Lower leg skin (tissue), 4 donors: ENCODE results near the gene ZNF385C. TPM values are rescaled to one million over a fixed set of nuclear protein-coding genes. Genes with fewer than 3 reads are reported as not detected.
A peak's percentile ranks its signal among the peaks of the same experiment; 100 is the strongest.

Source experiments
- DNase-seq, 2 donors: peaks; one replicate each; pipeline ENCODE4 v3.0.0-alpha.2; 2019; ENCODE audit warnings: low spot score in 2 of 2
- H3K4me3 ChIP-seq: fragments of 200-600 bp; sonication (generic); 2 replicates; pipeline ENCODE4 v1.5.1; 2017; ENCODE audit warnings: mild to moderate bottlenecking, low read depth; ENCODE audit not compliant: poor library complexity, severe bottlenecking
- POLR2A ChIP-seq, 2 donors: fragments of 450-650 bp; IDR thresholded peaks; one replicate each; pipeline ENCODE4 v1.6.1; 2016 to 2017; ENCODE audit warnings: antibody characterized with exemption in 2 of 2, mild to moderate bottlenecking in 1 of 2, moderate library complexity in 1 of 2
- WGBS, 2 donors: methylation state at CpG; one replicate each; pipeline ENCODE4 v1.1.5; 2018; 5-methylcytosine and 5-hydroxymethylcytosine counted together
- intact Hi-C: fragments of 100-400 bp; cut with DNase I; formaldehyde crosslinking; loops from one replicate; pipeline ENCODE4 v1.15.0; 2023; ENCODE audit warnings: low total_unique reads
- total RNA-seq, 4 donors: library from RNA; depleted of rRNA; stranded (reverse); fragments of >200 nt; gene quantifications; one replicate each; pipeline ENCODE4 v1.1.0, GENCODE V29; 2016
- TF ChIP-seq, protein P1 (sequence below), 3 donors: fragments of 450-650 bp; IDR thresholded peaks; one replicate each; pipeline ENCODE4 v1.5.1; 2016; ENCODE audit warnings: antibody characterized with exemption in 3 of 3, mild to moderate bottlenecking in 3 of 3, moderate library complexity in 2 of 3

ZNF385C gene
- total RNA-seq, 4 donors from 2014 or later = 0.29 to 1.3 TPM; not detected in 2

DNA sequence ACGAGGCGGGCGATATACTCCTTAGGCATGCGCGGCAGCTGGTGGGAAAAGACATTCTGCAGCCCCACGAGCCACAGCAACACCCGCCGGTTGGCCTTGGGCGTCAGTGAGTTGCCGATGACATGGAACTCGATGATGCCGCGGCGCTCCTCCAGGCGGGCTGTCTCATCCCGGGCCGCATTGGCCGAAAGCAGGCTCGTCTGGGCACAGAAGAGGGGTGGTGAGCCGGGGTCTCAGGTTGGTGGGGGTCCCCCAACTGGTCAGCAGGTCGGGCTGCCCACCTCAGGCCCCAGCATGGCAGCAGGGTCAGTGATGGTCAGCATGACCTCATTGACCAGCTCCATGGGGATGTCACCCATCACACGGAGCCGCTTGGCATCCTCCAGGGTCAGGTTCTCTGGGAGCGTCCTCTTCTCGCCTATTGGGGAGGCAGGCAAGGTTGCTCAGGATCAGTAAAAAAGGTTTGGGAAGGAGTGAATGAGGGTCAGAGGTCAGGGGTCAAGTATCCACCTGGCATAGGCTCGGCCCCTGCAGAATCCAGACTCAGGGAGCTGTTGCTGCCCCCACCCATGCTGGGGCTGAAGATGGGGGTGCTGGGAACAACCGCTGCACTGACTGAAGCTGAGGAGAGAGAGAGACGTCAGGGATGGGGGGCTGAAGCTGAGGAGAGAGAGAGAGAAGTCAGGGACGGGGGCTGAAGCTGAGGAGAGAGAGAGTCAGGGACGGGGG lies 19.3 kb upstream of the ZNF385C start:
- no peak for DNase-seq
- TF ChIP-seq POLR2A (IDR thresholded peaks at IDR 0.05) = no peak
- TF ChIP-seq, protein P1, sequence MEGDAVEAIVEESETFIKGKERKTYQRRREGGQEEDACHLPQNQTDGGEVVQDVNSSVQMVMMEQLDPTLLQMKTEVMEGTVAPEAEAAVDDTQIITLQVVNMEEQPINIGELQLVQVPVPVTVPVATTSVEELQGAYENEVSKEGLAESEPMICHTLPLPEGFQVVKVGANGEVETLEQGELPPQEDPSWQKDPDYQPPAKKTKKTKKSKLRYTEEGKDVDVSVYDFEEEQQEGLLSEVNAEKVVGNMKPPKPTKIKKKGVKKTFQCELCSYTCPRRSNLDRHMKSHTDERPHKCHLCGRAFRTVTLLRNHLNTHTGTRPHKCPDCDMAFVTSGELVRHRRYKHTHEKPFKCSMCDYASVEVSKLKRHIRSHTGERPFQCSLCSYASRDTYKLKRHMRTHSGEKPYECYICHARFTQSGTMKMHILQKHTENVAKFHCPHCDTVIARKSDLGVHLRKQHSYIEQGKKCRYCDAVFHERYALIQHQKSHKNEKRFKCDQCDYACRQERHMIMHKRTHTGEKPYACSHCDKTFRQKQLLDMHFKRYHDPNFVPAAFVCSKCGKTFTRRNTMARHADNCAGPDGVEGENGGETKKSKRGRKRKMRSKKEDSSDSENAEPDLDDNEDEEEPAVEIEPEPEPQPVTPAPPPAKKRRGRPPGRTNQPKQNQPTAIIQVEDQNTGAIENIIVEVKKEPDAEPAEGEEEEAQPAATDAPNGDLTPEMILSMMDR (IDR thresholded peaks at IDR 0.05) = no peak
- WGBS, 2 donors = 83 to 84% methylated on average over 30 of the region's 30 CpGs
- intact Hi-C loops = loop anchor here (2.0 to 10.0 kb wide), 3 partner anchors 50 to 153 kb away; partner anchors contain the start of gene CNP
- no peak overlapping the region for H3K4me3 ChIP-seq

GRCh38 chr17:42116705-42117396 lies 18.6 kb upstream of the ZNF385C start:
- intact Hi-C loops = loop anchor here (2.0 to 10.0 kb wide), 3 partner anchors 50 to 152 kb away; partner anchors contain the start of gene CNP
- WGBS, 2 donors = 29 to 30% methylated on average over 18 of the region's 18 CpGs
- DNase-seq = peak; percentile 84 to 97
- no peak for TF ChIP-seq POLR2A (IDR thresholded peaks at IDR 0.05)
- TF ChIP-seq, protein P1 (IDR thresholded peaks at IDR 0.05) = no peak
- no peak overlapping the region for H3K4me3 ChIP-seq

DNA sequence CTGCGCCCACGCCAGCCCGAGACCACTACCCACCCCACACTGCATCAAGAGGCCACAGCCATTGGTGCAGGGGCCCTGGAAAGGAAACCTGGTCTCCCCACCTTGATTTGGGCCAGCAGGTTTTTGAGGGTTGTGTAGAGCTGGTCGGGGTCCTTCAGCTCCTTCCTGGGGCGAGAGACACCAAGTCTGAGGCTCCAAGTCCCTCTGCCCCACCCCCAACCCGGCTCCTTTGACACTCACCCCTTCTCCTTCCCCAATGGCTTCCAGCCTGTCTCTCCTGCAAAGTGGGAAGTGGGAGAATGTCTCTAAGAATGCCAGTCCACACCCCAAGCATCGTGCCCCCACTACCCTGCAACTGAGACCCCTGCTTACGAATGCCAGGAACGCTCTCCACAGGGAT lies 15.8 kb upstream of the ZNF385C start:
- WGBS, 2 donors = 73 to 81% methylated on average over 9 of the region's 9 CpGs
- no peak for TF ChIP-seq POLR2A (IDR thresholded peaks at IDR 0.05)
- TF ChIP-seq, protein P1 (IDR thresholded peaks at IDR 0.05) = no peak
- no peak overlapping the region for H3K4me3 ChIP-seq
- DNase-seq = no peak
- intact Hi-C loops = loop anchor here (10.0 kb wide), 1 partner anchor 149 kb away; the partner anchor contains the start of gene CNP

DNA sequence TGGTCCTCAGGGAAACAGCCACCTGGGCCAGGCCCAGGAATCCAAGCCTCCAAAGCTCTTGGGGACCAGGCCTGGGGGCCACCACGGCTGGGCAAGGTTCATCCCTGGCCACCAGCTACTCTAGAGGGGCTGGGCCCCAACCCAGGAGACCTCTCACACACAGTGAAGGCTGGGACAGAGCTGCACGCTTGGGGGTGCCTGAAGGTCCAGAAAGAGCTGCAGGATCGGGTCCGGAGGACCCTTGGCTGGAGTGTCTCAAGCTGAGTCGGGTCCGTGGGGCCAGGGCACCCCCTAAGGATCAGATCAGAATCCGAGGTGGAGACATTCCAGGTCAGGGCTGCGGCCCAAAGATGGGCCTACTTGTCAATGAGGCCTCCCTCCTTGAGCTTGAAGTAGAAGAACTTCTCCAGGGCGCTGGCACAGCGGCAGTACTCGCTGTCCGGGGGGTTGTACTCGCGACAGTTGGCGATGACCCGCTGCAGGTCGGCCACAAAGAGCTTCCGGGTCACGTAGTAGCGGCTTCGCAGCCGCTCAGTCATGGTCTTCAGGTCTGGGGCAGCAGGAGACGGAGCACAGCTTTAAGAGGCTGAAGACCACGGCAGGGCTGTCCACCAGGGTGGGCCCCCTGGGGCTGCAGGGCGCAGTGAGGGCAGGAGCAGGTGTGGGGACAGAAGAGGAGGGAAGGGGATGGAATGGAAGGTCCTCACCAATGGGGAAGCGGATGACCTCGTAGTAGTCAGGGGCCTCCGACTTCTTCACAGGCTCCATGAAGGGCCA lies 15.2 kb upstream of the ZNF385C start:
- no peak for TF ChIP-seq POLR2A (IDR thresholded peaks at IDR 0.05)
- 85 to 89% methylated on average over 24 to 28 of the region's 28 CpGs for WGBS, 2 donors
- intact Hi-C loops = loop anchor here (10.0 kb wide), 1 partner anchor 149 kb away; the partner anchor contains the start of gene CNP
- H3K4me3 ChIP-seq = no peak overlapping the region
- no peak for DNase-seq

GRCh38 chr17:42112552-42113176 lies 14.4 kb upstream of the ZNF385C start, which contains the start of gene DHX58:
TSS of gene DHX58 (minus strand) at chr17:42112714. CDS start at chr17:42111892, 822 bp downstream.
- peak within 1 kb of the TSS; percentile 30 for H3K4me3 ChIP-seq
- intact Hi-C loops = loop anchor here (10.0 kb wide), 1 partner anchor 148 kb away; the partner anchor contains the start of gene CNP
- WGBS, 2 donors = 0 to 1% methylated on average over 10 of the region's 10 CpGs
- peak; percentile 84 to 94 for DNase-seq
- TF ChIP-seq, protein P1 (IDR thresholded peaks at IDR 0.05) = no peak
- no peak for TF ChIP-seq POLR2A (IDR thresholded peaks at IDR 0.05)
